GM12878 (cell line): Measurements from ENCODE around the gene LRRC37B.
"Not testable (repeated sequence)": the region's sequence is repeated elsewhere in the genome, so short reads cannot be mapped to it uniquely, and the experiment has no call there.

Experiments
- CBX5 ChIP-seq: sonication (generic); IDR thresholded peaks from 2 replicates; pipeline ENCODE4 v1.6.1; 2016; ENCODE audit warnings: low read depth, moderate library complexity, mild to moderate bottlenecking, inconsistent platforms
- CTCF ChIP-seq, 3 experiments: IDR thresholded peaks in 2 of 3; conservative IDR thresholded peaks in 1 of 3; 2 replicates each; pipeline ENCODE4 v1.5.1; 2011; ENCODE audit warnings: low read depth in 3 of 3, low read length in 3 of 3, mild to moderate bottlenecking in 3 of 3, control low read depth in 2 of 3, moderate library complexity in 2 of 3, inconsistent platforms in 1 of 3, mixed read lengths in 1 of 3; ENCODE audit not compliant: control insufficient read depth in 2 of 3, insufficient read depth in 1 of 3; ENCODE audit errors: extremely low read depth in 1 of 3
- FOS ChIP-seq: IDR thresholded peaks from 3 replicates; pipeline ENCODE4 v1.6.1; 2011; ENCODE audit warnings: borderline replicate concordance; ENCODE audit not compliant: insufficient read length; ENCODE audit errors: extremely low read depth
- FOXM1 ChIP-seq: IDR thresholded peaks from 2 replicates; pipeline ENCODE4 v1.6.1; 2012; ENCODE audit warnings: low read depth, mild to moderate bottlenecking, inconsistent platforms, low read length, moderate library complexity
- NBN ChIP-seq: fragments of 450-650 bp; IDR thresholded peaks from 2 replicates; pipeline ENCODE4 v1.6.1; 2016
- POLR2AphosphoS5 ChIP-seq: IDR thresholded peaks from 2 replicates; pipeline ENCODE4 v1.6.1; 2011; ENCODE audit warnings: mild to moderate bottlenecking, low read length, inconsistent platforms
- RAD51 ChIP-seq: fragments of 450-650 bp; IDR thresholded peaks from 2 replicates; pipeline ENCODE4 v1.6.1; 2016; ENCODE audit warnings: moderate library complexity, mild to moderate bottlenecking, inconsistent platforms
- RELA ChIP-seq: fragments of 450-650 bp; IDR thresholded peaks from 2 replicates; pipeline ENCODE4 v1.8.0; 2014; ENCODE audit warnings: borderline replicate concordance; ENCODE audit not compliant: partially characterized antibody
- RFX5 ChIP-seq: IDR thresholded peaks from 2 replicates; pipeline ENCODE4 v1.6.1; 2011; ENCODE audit warnings: low read depth, low read length, improper control_type of control experiment
- SUZ12 ChIP-seq: fragments of 200-600 bp; sonication (generic); IDR thresholded peaks from one replicate; pipeline ENCODE4 v1.6.1; 2018; ENCODE audit warnings: antibody characterized with exemption, mild to moderate bottlenecking; ENCODE audit not compliant: unreplicated experiment
- USF2 ChIP-seq: IDR thresholded peaks from 2 replicates; pipeline ENCODE4 v1.6.1; 2011; ENCODE audit warnings: low read depth, low read length, improper control_type of control experiment, borderline replicate concordance

- TF ChIP-seq SUZ12; CBX5; USF2; FOXM1; POLR2AphosphoS5; NBN; CTCF (IDR thresholded peaks at IDR 0.05 in 2 of 3, conservative IDR thresholded peaks at IDR 0.05 in 1 of 3; ENCODE audit: control insufficient read depth in 2 of 3, extremely low read depth in 1 of 3, insufficient read depth in 1 of 3, low read depth in 3 of 3, low read length in 3 of 3); RAD51; RFX5; FOS; RELA: not testable (repeated sequence)
Measured at GRCh38 chr17:32045611-32046010, 38.4 kb downstream of the LRRC37B start.
